Heart left ventricle (tissue), 16 donors: ENCODE data around the gene SNCA. TPM values are rescaled to one million over a fixed set of nuclear protein-coding genes. Genes with fewer than 3 reads are reported as not detected.

Experiments
- ATAC-seq, 4 donors: fragments of 200-7000 bp; cut with Tn5 transposase; one replicate each; pipeline ENCODE4 v1.9.1; 2020 to 2022; ENCODE audit warnings: moderate library complexity in 4 of 4, mild to moderate bottlenecking in 3 of 4, moderate number of reproducible peaks in 1 of 4
- DNase-seq, 5 donors: peaks; one replicate each; pipeline ENCODE4 v3.0.0-alpha.2; 2020
- H3K27ac ChIP-seq, 12 donors: fragments of 200-600 bp; sonication (generic) in 4 of 12; one replicate each; pipeline versions ENCODE4 v1.5.0 to v1.8.0; 2016 to 2022; ENCODE audit warnings: mild to moderate bottlenecking in 2 of 12
- H3K27me3 ChIP-seq, 9 donors: fragments of 200-600 bp; sonication (generic) in 2 of 9; one replicate each; pipeline versions ENCODE4 v1.5.1 to v1.8.0; 2016 to 2022; ENCODE audit warnings: mild to moderate bottlenecking in 3 of 9
- H3K36me3 ChIP-seq, 9 donors: fragments of 200-600 bp; sonication (generic) in 2 of 9; one replicate each; pipeline versions ENCODE4 v1.5.0 to v1.8.0; 2018 to 2022; ENCODE audit warnings: mild to moderate bottlenecking in 2 of 9
- H3K4me1 ChIP-seq, 12 donors: fragments of 200-600 bp; sonication (generic) in 4 of 12; one replicate each; pipeline versions ENCODE4 v1.5.0 to v1.8.0; 2016 to 2022; ENCODE audit warnings: mild to moderate bottlenecking in 3 of 12
- H3K4me3 ChIP-seq, 12 donors: fragments of 200-600 bp; sonication (generic) in 4 of 12; one replicate each; pipeline versions ENCODE4 v1.5.0 to v1.8.0; 2017 to 2022; ENCODE audit warnings: mild to moderate bottlenecking in 9 of 12, moderate library complexity in 4 of 12
- H3K9me3 ChIP-seq, 12 donors: fragments of 200-600 bp; sonication (generic) in 4 of 12; one replicate each; pipeline versions ENCODE4 v1.5.0 to v1.8.0; 2016 to 2022; ENCODE audit warnings: mild to moderate bottlenecking in 1 of 12
- POLR2A ChIP-seq, 2 donors: fragments of 450-650 bp; IDR thresholded peaks; one replicate each; pipeline ENCODE4 v1.6.1; 2017; ENCODE audit warnings: antibody characterized with exemption in 2 of 2, mild to moderate bottlenecking in 2 of 2, moderate library complexity in 2 of 2
- WGBS, 4 donors: extraction: QIAGEN DNeasy Blood & Tissue Kit in 2 of 4; methylation state at CpG; one replicate each; pipeline versions ENCODE4 v1.1.5 to v1.1.7; 2013 to 2018; 5-methylcytosine and 5-hydroxymethylcytosine counted together
- intact Hi-C, 10 donors: fragments of 100-400 bp; cut with DNase I; formaldehyde crosslinking; loops; one replicate each; pipeline versions ENCODE4 v1.11.1 to v1.14.2; 2022
- polyA plus RNA-seq, 2 donors: library from polyadenylated mRNA; stranded (reverse); fragments of 200-250 nt; gene quantifications; one replicate each; pipeline ENCODE4 v1.2.3, GENCODE V29; 2013
- total RNA-seq, 9 donors: library from RNA; depleted of rRNA in 2 of 9; stranded (reverse); fragments of >200 nt in 2 of 9; fragmentation: NEBNext Ultra II Directional in 3 of 9; extraction: Animal tissue kit (Norgen Biotek cat#: 25700) in 3 of 9; gene quantifications; one replicate each; pipeline versions ENCODE4 v1.1.0 to v1.2.4, GENCODE V29; 2016 to 2023
- TF ChIP-seq, protein P1 (sequence below), 12 donors: fragments of 200-600 bp; sonication (generic) in 4 of 12; IDR thresholded peaks; one replicate each; pipeline versions ENCODE4 v1.5.0 to v1.8.0; 2018 to 2022; ENCODE audit warnings: antibody characterized with exemption in 12 of 12, mild to moderate bottlenecking in 5 of 12
- donor health status: ischemic (EF 13 %, LVEDD 7.1; RV severe dilation, severe dysfunction).
- donor health status: healthy with polysubstance abuse.
- donor health status: DM: no; HTN: yes; CAD: no.
- donor health status: DM: no; HTN: no; CAD: no.
- donor health status: ischemic (EF 25% LVEDD 6.9; RV normal size, moderate dysfunction).
- donor health status: ischemic (EF 25% LVEDD 5.7; RV mildly dilated, moderate dysfunction).
- donor health status: healthy.
- donor health status: DM: yes; HTN: yes; CAD: no.
- donor health status: ischemic (EF 35%, LVEDD 5.7; RV mildly dilated, moderate dysfunction).
- donor health status: nonischemic (EF 11% LVEDD 7.7; RV severe dilation, severe dysfunction).
- donor health status: DM: yes; HTN: yes; CAD: no.
- donor health status: PGD.
- donor health status: ischemic (EF 29% LVEDD 5.4; RV normal size, mild dysfunction).
- donor health status: nonischemic (EF 23%, LVEDD 6.1; RV moderate dilation, normal function).

SNCA gene
- total and polyA plus RNA-seq, 11 donors, result 2.3 to 27.9 (median 5.5) TPM

DNA sequence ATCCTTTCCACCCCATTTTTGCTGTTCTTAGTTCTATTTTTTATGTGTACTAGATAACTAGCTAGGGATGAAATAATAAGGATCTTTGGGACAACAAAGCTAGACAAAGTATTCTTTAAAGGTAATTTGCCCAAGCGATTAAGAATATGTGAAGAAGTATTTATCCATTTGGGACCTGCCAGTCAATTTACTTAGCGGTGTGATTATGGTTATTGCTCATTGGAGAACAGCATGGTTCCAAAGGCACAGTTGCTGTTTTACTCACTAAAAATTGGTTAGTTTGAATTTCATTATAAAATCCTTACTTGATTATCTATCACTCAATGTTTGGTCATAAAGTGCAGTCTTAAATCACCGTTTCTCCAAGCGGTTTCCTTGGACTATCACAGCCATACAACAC, 124.1 kb downstream of the SNCA start:
- DNase-seq, result no peak
- no peak for ATAC-seq
- intact Hi-C loops, result no loop called here
- TF ChIP-seq, protein P1, sequence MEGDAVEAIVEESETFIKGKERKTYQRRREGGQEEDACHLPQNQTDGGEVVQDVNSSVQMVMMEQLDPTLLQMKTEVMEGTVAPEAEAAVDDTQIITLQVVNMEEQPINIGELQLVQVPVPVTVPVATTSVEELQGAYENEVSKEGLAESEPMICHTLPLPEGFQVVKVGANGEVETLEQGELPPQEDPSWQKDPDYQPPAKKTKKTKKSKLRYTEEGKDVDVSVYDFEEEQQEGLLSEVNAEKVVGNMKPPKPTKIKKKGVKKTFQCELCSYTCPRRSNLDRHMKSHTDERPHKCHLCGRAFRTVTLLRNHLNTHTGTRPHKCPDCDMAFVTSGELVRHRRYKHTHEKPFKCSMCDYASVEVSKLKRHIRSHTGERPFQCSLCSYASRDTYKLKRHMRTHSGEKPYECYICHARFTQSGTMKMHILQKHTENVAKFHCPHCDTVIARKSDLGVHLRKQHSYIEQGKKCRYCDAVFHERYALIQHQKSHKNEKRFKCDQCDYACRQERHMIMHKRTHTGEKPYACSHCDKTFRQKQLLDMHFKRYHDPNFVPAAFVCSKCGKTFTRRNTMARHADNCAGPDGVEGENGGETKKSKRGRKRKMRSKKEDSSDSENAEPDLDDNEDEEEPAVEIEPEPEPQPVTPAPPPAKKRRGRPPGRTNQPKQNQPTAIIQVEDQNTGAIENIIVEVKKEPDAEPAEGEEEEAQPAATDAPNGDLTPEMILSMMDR (IDR thresholded peaks at IDR 0.05), result no peak
- TF ChIP-seq POLR2A (IDR thresholded peaks at IDR 0.05), result no peak
- Histone ChIP-seq H3K36me3 (no peaks in the 10 kb centered on the region), H3K4me1 (peaks cover 0 to 7% (median 0%) of the 10 kb centered on the region in 12 donors), H3K27me3 (no peaks in the 10 kb centered on the region), H3K27ac (no peak overlapping the region), H3K9me3 (no peaks in the 10 kb centered on the region), H3K4me3 (no peak overlapping the region)
- 89 to 95% (median 93%) methylated on average over 4 of the region's 4 CpGs for WGBS, 4 donors

- TF ChIP-seq, protein P1 (IDR thresholded peaks at IDR 0.05), result no peak
- TF ChIP-seq POLR2A (IDR thresholded peaks at IDR 0.05), result no peak
- no peak overlapping the region for H3K27ac ChIP-seq
- peaks cover 0 to 7% (median 0%) of the 10 kb centered on the region in 12 donors for H3K4me1 ChIP-seq
- H3K9me3 ChIP-seq, result no peaks in the 10 kb centered on the region
- H3K4me3 ChIP-seq, result no peak overlapping the region
- H3K36me3 ChIP-seq, result no peaks in the 10 kb centered on the region
- intact Hi-C loops, result no loop called here
- no peaks in the 10 kb centered on the region for H3K27me3 ChIP-seq
- ATAC-seq, result no peak
- WGBS, 4 donors, result 23 to 28% (median 24%) methylated on average over 2 of the region's 2 CpGs
- no peak for DNase-seq
These were observed 124.8 kb downstream of the SNCA start for GRCh38 chr4:89712141-89712540.

DNA sequence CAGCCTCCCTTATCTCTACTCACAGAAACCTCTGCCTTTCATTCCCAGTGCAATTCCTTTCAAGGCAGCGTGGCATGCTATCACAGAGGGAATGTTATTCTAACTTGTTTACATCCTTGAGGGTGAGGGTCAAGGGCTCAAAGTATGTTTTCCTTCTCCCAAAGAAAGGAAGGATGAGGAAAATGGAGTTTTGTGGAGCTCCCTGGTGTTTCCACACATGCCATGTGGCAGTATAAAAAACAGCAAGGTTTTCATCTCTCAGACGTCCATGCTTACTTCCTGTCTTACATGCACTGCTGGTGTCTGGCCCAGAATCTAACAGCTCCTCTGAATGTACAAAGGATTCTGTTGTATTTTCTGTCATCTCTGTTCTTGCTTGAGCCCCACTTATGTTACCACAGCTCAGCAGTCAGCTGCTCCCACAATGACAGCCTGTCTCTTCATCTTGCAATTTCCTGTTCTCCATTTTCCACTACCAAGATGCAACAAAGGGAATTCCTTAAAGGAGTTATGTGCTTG, 128.0 kb downstream of the SNCA start:
- H3K9me3 ChIP-seq, result no peaks in the 10 kb centered on the region
- no peaks in the 10 kb centered on the region for H3K36me3 ChIP-seq
- 10 to 34% (median 15%) methylated on average over 2 of the region's 2 CpGs for WGBS, 4 donors
- H3K27ac ChIP-seq, result no peak overlapping the region
- intact Hi-C loops, result no loop called here
- peaks cover 0 to 7% (median 0%) of the 10 kb centered on the region in 12 donors for H3K4me1 ChIP-seq
- peak in 1 of 5 donors; percentile 6 for DNase-seq
- no peaks in the 10 kb centered on the region for H3K27me3 ChIP-seq
- peak in 3 of 4 donors; percentile 38 to 49 (median 47) for ATAC-seq
- H3K4me3 ChIP-seq, result no peak overlapping the region
- no peak for TF ChIP-seq POLR2A (IDR thresholded peaks at IDR 0.05)
- TF ChIP-seq, protein P1 (IDR thresholded peaks at IDR 0.05), result no peak

DNA sequence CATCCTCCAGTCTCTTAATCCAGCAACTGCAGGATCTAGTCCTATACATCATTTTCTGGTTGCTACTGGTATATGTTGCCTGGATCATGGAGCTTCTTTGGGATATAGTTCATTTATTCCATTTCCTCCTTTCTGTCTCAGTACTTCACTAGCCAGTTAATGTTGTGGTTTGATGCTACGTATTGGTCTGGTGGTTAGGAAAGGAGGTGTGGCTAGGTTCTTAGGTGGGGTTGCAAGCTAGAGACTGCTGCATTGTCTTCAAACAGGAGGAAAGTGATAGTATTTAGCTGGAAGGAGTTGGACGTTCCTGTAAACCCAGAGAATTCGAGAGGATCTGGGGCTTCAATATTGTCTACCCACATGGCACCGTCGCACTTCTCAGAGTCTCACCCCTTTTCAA, 129.5 kb downstream of the SNCA start:
- Histone ChIP-seq H3K4me3 (no peak overlapping the region), H3K4me1 (peaks cover 0 to 7% (median 0%) of the 10 kb centered on the region in 12 donors), H3K9me3 (no peaks in the 10 kb centered on the region), H3K27me3 (no peaks in the 10 kb centered on the region), H3K36me3 (no peaks in the 10 kb centered on the region), H3K27ac (no peak overlapping the region)
- DNase-seq (no peak), ATAC-seq (no peak)
- TF ChIP-seq POLR2A (IDR thresholded peaks at IDR 0.05), result no peak
- TF ChIP-seq, protein P1 (IDR thresholded peaks at IDR 0.05), result no peak
- WGBS, 4 donors, result 81 to 87% (median 86%) methylated on average over 5 of the region's 5 CpGs
- intact Hi-C loops, result no loop called here
